Measurements from ENCODE around the gene FBXO36.

DNA sequence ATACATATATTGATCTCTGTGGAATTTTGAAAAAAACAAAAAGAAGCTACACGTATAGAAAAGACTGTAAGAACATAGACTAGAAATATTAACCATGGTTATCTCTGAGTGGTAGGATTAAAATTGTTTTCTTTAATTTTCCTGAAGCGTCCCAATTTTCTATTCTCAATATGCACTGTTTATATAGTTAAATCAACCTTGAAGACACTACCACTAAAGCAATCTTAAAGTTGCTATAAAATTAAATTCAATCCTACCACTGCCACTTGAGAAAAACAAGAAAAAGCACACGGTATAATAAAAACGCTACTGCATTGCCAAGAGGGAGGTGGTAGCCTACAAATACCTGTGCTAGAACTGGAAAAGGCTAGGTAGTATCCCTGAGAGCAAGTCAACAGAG is 47.7 kb upstream of the FBXO36 start:
- TF ChIP-seq, protein P1, sequence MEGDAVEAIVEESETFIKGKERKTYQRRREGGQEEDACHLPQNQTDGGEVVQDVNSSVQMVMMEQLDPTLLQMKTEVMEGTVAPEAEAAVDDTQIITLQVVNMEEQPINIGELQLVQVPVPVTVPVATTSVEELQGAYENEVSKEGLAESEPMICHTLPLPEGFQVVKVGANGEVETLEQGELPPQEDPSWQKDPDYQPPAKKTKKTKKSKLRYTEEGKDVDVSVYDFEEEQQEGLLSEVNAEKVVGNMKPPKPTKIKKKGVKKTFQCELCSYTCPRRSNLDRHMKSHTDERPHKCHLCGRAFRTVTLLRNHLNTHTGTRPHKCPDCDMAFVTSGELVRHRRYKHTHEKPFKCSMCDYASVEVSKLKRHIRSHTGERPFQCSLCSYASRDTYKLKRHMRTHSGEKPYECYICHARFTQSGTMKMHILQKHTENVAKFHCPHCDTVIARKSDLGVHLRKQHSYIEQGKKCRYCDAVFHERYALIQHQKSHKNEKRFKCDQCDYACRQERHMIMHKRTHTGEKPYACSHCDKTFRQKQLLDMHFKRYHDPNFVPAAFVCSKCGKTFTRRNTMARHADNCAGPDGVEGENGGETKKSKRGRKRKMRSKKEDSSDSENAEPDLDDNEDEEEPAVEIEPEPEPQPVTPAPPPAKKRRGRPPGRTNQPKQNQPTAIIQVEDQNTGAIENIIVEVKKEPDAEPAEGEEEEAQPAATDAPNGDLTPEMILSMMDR (conservative IDR thresholded peaks at IDR 0.05; ENCODE audit: low read depth, low read length), result no peak
- TF ChIP-seq EZH2 (IDR thresholded peaks at IDR 0.05; ENCODE audit: low read length, unreplicated experiment) (no peak), EZH2phosphoT487 (IDR thresholded peaks at IDR 0.05; ENCODE audit: borderline replicate concordance, low read length) (no peak)

Measured in PC-3 (cell line).